ENCODE measurements around the gene SLMAP.

Gene SLMAP

GRCh38 chr3:57749542-57749941, 6.6 kb upstream of the SLMAP start:
- DNase-seq (ENCODE audit: low read depth): no peak

- DNase-seq (ENCODE audit: low read depth): no peak
These were observed 3.8 kb upstream of the SLMAP start for GRCh38 chr3:57752307-57752706.

GRCh38 chr3:57753016-57753415, 3.1 kb upstream of the SLMAP start:
- no peak for DNase-seq (ENCODE audit: low read depth)

- no peak for DNase-seq (ENCODE audit: low read depth)
These were observed 787 bp upstream of the SLMAP start for GRCh38 chr3:57755368-57755675.

GRCh38 chr3:57756528-57757401, 656 bp downstream of the SLMAP start:
- DNase-seq (ENCODE audit: low read depth): no peak

GRCh38 chr3:57757642-57758297, 1.7 kb downstream of the SLMAP start:
- DNase-seq (ENCODE audit: low read depth): no peak

- DNase-seq (ENCODE audit: low read depth): no peak
These were observed 2.6 kb downstream of the SLMAP start for GRCh38 chr3:57758686-57759085.

- DNase-seq (ENCODE audit: low read depth): no peak
These were observed 8.7 kb downstream of the SLMAP start for GRCh38 chr3:57764794-57765193.

GRCh38 chr3:57768595-57768994, 12.5 kb downstream of the SLMAP start:
- DNase-seq (ENCODE audit: low read depth): no peak

GRCh38 chr3:57770009-57770827, 14.1 kb downstream of the SLMAP start:
- DNase-seq (ENCODE audit: low read depth): no peak

GRCh38 chr3:57772251-57772650, 16.1 kb downstream of the SLMAP start:
- no peak for DNase-seq (ENCODE audit: low read depth)

- no peak for DNase-seq (ENCODE audit: low read depth)
These were observed 21.7 kb downstream of the SLMAP start for GRCh38 chr3:57777774-57778173.

- DNase-seq (ENCODE audit: low read depth): no peak
These were observed 22.4 kb downstream of the SLMAP start for GRCh38 chr3:57778494-57778893.

GRCh38 chr3:57779666-57780065, 23.6 kb downstream of the SLMAP start:
- no peak for DNase-seq (ENCODE audit: low read depth)

- no peak for DNase-seq (ENCODE audit: low read depth)
These were observed 27.3 kb downstream of the SLMAP start for GRCh38 chr3:57783186-57784088.

- DNase-seq (ENCODE audit: low read depth): no peak
These were observed 28.1 kb downstream of the SLMAP start for GRCh38 chr3:57784089-57784735.

GRCh38 chr3:57785446-57785845, 29.3 kb downstream of the SLMAP start:
- DNase-seq (ENCODE audit: low read depth): no peak

- DNase-seq (ENCODE audit: low read depth): no peak
These were observed 31.9 kb downstream of the SLMAP start for GRCh38 chr3:57787867-57788623.

GRCh38 chr3:57788624-57789018, 32.5 kb downstream of the SLMAP start:
- DNase-seq (ENCODE audit: low read depth): no peak

- no peak for DNase-seq (ENCODE audit: low read depth)
These were observed 35.1 kb downstream of the SLMAP start for GRCh38 chr3:57791245-57791644.

GRCh38 chr3:57792198-57792597, 36.1 kb downstream of the SLMAP start:
- DNase-seq (ENCODE audit: low read depth): no peak

Data from stimulated activated CD8-positive, alpha-beta memory T cell treated with anti-CD3 and anti-CD28 coated beads, Interleukin-15, amount 100 ng/mL, for 24 hours (primary cell).